T-helper 9 cell (primary cell): Measurements from ENCODE around the gene TJP1.

Experiments
- DNase-seq: peaks from one replicate; pipeline ENCODE4 v3.0.0-alpha.2; 2020

The TJP1 gene

GRCh38 chr15:29656636-29657475, 165.4 kb downstream of the TJP1 start:
- DNase-seq = no peak

GRCh38 chr15:29652595-29652994, 169.7 kb downstream of the TJP1 start:
- DNase-seq = no peak

DNA sequence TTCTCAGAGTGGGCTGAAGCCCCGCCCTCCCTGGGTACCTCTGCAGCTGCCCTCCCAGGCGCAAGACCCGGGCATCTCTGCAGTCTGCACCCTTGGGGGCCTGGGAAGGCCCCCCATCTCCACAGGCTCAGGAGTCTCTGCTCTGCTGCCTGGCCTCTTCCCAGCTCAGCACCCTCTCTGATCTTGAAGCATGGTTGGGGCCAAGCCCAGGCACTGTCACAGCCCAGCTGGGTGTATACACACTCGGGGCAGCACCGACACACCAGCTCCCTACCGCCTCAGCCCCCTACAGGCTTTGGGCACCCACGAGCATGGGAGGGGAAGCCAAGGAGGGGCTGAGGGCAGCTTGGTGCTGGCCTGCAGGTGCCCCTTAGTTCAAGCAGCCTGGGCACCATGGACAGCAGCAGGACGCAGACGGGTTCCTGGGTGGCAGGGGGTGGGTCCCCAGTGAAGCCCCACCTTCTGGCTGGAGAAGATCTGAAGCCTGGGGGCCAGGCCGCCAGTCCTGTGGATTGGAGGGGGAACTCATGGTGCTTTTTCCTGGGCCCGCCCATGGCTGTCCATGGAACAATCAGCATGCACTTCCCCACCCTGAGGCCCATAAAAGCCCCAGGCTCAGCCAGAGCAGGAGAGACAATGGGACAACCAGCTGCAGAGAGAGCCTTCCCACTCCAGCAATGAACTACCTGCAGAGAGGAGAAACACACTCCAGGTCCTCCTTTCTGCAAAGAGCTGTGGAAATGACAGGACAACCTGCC, 170.6 kb downstream of the TJP1 start:
- DNase-seq = no peak
